IMR-90 (cell line): ENCODE measurements around the gene PCDHA5.
"Not testable (repeated sequence)": the region's sequence is repeated elsewhere in the genome, so short reads cannot be mapped to it uniquely, and the experiment has no call there.

ENCODE experiments used
- POLR2A ChIP-seq: IDR thresholded peaks from 2 replicates; pipeline ENCODE4 v1.6.1; 2012; ENCODE audit warnings: mild to moderate bottlenecking, low read depth, low read length
- TF ChIP-seq, protein P1 (sequence below): conservative IDR thresholded peaks from 2 replicates; pipeline ENCODE4 v1.5.1; 2012; ENCODE audit warnings: mild to moderate bottlenecking, low read depth, low read length, improper control_type of control experiment

DNA sequence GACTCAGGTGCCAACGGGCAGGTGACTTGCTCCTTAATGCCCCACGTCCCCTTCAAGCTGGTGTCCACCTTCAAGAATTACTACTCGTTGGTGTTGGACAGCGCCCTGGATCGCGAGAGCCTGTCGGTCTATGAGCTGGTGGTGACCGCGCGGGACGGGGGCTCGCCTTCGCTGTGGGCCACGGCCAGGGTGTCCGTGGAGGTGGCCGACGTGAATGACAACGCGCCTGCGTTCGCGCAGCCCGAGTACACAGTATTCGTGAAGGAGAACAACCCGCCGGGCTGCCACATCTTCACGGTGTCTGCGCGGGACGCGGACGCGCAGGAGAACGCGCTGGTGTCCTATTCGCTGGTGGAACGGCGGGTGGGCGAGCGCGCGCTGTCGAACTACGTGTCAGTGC, 34.0 kb upstream of the PCDHA5 start:
- not testable (repeated sequence) for TF ChIP-seq POLR2A
- TF ChIP-seq, protein P1, sequence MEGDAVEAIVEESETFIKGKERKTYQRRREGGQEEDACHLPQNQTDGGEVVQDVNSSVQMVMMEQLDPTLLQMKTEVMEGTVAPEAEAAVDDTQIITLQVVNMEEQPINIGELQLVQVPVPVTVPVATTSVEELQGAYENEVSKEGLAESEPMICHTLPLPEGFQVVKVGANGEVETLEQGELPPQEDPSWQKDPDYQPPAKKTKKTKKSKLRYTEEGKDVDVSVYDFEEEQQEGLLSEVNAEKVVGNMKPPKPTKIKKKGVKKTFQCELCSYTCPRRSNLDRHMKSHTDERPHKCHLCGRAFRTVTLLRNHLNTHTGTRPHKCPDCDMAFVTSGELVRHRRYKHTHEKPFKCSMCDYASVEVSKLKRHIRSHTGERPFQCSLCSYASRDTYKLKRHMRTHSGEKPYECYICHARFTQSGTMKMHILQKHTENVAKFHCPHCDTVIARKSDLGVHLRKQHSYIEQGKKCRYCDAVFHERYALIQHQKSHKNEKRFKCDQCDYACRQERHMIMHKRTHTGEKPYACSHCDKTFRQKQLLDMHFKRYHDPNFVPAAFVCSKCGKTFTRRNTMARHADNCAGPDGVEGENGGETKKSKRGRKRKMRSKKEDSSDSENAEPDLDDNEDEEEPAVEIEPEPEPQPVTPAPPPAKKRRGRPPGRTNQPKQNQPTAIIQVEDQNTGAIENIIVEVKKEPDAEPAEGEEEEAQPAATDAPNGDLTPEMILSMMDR: not testable (repeated sequence)
